Right ventricle myocardium inferior (tissue), 1 donor: ENCODE data around the gene KMT2C. TPM values are rescaled to one million over a fixed set of nuclear protein-coding genes. Genes with fewer than 3 reads are reported as not detected.
"Not testable (repeated sequence)": the region's sequence is repeated elsewhere in the genome, so short reads cannot be mapped to it uniquely, and the experiment has no call there.

ENCODE experiments used
- ATAC-seq: fragments of 200-7000 bp; cut with Tn5 transposase; one replicate; pipeline ENCODE4 v1.9.1; 2020; ENCODE audit warnings: mild to moderate bottlenecking, moderate library complexity
- DNase-seq: peaks from one replicate; pipeline ENCODE4 v3.0.0; 2021; ENCODE audit errors: missing footprints
- intact Hi-C: fragments of 100-400 bp; cut with DNase I; formaldehyde crosslinking; loops from one replicate; pipeline ENCODE4 v1.11.0; 2022
- total RNA-seq: library from RNA; stranded (reverse); fragmentation: NEBNext Ultra II Directional; extraction: Animal tissue kit (Norgen Biotek cat#: 25700); gene quantifications from one replicate; pipeline ENCODE4 v1.2.1, GENCODE V29; 2021
- donor health status: DM: no; HTN: yes; CAD: no; lungs with severe emphysema.

Gene KMT2C
- total RNA-seq, 1 donor from 2014 or later = 39.4 TPM

DNA sequence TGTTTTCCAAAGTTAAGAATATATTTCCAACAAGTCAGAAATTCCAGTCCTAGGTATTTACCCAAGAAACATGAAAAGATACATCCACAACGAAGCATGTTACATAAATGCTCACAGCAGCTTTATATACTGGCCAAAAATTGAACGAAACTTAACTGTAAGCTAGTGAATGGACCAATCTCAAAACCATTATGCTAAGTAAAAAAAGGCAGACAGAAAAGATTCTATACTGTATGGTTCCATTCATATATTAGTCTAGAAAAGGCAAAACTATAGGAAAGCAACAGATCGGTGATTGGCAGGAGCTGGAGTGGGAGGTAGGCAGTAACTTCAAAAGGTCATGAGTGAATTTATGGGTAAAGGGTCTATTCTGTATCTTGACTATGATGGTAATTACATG lies 150.8 kb downstream of the KMT2C start:
- DNase-seq, ATAC-seq, intact Hi-C loops: not testable (repeated sequence)

DNA sequence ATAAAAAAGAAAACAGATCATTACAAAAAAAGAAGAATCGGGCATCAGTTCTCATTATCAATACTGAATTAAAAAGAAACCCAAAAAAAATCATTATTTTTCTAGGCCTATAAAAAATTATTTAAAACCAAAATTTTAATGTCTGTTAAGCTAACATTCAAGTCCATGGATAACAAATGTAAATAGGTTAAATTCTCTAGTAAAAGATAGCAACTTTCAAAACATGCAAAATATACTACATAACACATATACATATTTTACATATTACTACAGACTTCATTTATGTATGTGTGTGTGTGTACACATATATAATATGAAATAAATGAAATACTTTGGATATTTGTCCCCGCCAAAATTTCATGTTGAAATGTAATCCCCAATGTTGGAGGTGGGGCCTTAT lies 158.1 kb downstream of the KMT2C start:
- ATAC-seq, DNase-seq, intact Hi-C loops: not testable (repeated sequence)

DNA sequence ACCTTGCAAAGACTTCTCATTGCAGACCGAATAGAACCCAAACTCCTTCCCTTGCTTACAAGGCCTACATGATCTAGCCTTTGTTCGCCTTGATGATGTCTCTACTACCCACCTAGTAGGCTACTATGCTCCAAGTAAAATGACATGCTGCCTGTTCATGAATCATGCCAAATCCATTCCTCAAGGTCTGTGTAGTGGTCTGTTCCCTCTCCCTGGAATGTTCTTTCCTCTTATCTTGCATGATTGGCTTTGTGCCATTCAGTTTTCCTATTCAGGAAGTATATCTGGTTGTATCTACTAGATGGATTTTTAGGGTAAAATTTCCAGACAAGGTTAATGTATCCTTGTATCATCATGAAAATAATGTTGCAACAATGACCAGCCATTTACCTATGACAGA lies 165.4 kb downstream of the KMT2C start:
- ATAC-seq, intact Hi-C loops, DNase-seq: not testable (repeated sequence)

GRCh38 chr7:152266859-152267258 lies 168.9 kb downstream of the KMT2C start:
- ATAC-seq, DNase-seq, intact Hi-C loops: not testable (repeated sequence)

- peak; percentile 57 for ATAC-seq
- intact Hi-C loops, DNase-seq: not testable (repeated sequence)
Measured at GRCh38 chr7:152264915-152265314, 170.9 kb downstream of the KMT2C start.

DNA sequence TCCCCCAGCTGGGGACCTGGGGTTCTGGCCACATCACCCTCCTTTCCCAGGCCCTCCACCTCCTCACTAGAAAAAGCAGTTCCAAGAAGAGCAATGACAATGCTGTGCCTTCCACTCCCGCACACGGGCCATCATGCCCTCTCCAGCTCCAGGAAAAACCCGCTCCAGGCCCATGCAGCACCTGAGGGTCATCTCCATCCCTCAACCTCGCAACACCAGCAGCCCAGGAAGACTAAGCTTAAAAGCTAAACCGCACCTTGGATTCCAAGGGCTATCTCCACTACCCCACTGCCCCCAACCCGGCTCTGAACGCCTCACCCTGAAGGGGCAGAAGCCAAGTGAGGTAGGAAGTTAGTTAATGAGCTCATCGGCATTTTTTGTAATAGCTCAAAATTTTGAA lies 173.7 kb downstream of the KMT2C start:
- ATAC-seq, intact Hi-C loops, DNase-seq: not testable (repeated sequence)

- ATAC-seq, DNase-seq, intact Hi-C loops: not testable (repeated sequence)
Measured at GRCh38 chr7:152259645-152260044, 176.2 kb downstream of the KMT2C start.

DNA sequence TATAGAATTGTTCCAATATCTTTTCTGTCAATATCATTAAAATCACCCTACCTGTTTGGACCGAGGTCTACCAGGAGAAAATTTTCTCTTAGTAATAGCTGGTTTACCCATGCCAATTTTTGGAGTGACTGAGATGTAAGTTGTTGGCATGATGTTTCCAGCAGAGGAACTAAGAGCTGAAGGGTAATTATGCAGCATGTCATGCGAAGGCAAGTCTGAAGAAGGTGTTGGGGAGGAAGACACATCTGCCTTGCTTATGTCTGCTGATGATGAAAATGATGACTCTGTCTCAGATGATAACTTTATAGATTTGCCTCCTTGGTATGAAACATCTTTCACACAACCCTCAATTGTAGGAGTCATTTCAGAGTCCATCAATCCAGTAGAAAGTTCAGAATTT lies 188.0 kb downstream of the KMT2C start:
- DNase-seq, ATAC-seq, intact Hi-C loops: not testable (repeated sequence)

- DNase-seq, intact Hi-C loops, ATAC-seq: not testable (repeated sequence)
Measured at GRCh38 chr7:152245417-152245816, 190.4 kb downstream of the KMT2C start.

- ATAC-seq, DNase-seq, intact Hi-C loops: not testable (repeated sequence)
Measured at GRCh38 chr7:152243464-152243863, 192.3 kb downstream of the KMT2C start.

- intact Hi-C loops, DNase-seq, ATAC-seq: not testable (repeated sequence)
Measured at GRCh38 chr7:152241301-152241700, 194.5 kb downstream of the KMT2C start.

DNA sequence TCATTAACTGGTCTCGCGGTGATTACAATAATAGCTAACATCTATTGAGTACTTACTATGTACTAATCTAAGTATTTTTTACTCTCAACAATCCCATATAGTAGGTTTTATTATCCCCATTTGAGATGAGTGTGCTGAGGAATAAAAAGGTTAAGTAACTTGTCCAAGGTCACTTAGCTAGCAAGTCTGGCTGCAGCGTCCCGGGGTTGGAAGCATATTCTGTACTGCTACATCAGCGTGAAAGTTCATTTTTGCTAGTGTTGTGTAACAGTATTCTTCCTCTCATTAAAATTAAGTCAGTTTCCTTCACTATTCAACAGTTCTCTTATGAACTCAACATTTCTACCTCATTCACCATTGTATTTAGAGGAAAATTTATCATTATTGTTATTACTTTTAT lies 199.5 kb downstream of the KMT2C start:
- intact Hi-C loops, ATAC-seq, DNase-seq: not testable (repeated sequence)

DNA sequence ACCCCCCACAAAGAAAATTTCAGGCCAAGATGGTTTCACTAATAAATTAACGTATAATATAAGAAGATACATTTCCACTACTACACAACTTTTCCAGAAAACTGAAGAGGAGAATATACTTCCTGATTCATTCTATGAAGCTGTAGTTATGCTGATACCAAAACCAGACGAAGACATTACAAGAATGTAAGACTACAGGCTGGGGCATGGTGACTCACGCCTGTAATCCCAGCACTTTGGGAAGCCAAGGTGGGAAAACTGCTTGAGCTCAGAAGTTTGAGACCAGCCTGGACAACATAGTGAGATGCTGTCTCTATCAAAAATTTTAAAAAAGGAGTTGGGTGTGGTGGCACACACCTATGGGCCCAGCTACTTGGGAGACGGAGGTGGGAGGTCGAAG lies 201.4 kb downstream of the KMT2C start:
- DNase-seq, ATAC-seq, intact Hi-C loops: not testable (repeated sequence)

DNA sequence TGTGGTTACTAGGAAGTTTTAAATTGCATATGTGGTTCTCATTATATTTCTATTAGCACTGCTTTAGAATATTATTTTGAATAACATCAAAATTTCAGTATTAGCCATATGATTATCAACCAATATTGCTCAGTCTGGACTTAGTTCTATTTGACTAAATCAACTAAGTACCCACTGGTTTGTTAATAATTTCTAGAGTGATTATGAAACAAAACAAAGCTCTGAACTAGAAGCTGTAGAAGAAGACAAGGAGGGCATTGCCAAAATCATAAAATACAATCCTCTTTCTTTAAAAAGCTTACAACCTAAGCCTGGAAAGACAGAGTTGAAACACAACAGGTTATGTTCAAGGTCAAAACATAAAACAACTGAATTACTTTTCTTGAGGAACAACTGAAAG lies 204.7 kb downstream of the KMT2C start:
- ATAC-seq (no peak), DNase-seq (no peak)
- intact Hi-C loops = no loop called here

- DNase-seq, intact Hi-C loops, ATAC-seq: not testable (repeated sequence)
Measured at GRCh38 chr7:152219556-152219955, 216.2 kb downstream of the KMT2C start.

DNA sequence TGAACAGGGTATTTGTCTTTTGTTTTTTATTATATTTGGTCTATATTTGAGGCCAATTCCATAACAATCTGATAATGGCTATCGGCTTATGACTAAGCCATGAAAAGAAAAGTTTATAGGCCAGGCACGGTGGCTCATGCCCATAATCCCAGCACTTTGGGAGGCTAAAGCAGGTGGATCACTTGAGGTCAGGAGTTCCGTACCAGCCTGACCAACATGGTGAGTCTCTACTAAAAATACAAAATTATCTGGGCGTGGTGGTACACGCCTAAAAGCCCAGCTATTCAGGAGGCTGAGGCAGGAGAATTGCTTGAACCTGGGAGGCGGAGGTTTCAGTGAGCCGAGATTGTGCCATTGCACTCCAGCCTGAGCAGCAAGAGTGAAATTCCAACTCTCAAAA lies 227.0 kb downstream of the KMT2C start:
- DNase-seq, ATAC-seq, intact Hi-C loops: not testable (repeated sequence)

- ATAC-seq, DNase-seq, intact Hi-C loops: not testable (repeated sequence)
Measured at GRCh38 chr7:152204417-152204816, 231.4 kb downstream of the KMT2C start.

GRCh38 chr7:152203095-152203494 lies 232.7 kb downstream of the KMT2C start:
- intact Hi-C loops = no loop called here
- ATAC-seq (no peak), DNase-seq (no peak)

GRCh38 chr7:152202056-152202455 lies 233.7 kb downstream of the KMT2C start:
- intact Hi-C loops = no loop called here
- DNase-seq (no peak), ATAC-seq (no peak)

GRCh38 chr7:152200395-152200794 lies 235.4 kb downstream of the KMT2C start:
- ATAC-seq = no peak
- intact Hi-C loops = no loop called here
- DNase-seq = no peak

DNA sequence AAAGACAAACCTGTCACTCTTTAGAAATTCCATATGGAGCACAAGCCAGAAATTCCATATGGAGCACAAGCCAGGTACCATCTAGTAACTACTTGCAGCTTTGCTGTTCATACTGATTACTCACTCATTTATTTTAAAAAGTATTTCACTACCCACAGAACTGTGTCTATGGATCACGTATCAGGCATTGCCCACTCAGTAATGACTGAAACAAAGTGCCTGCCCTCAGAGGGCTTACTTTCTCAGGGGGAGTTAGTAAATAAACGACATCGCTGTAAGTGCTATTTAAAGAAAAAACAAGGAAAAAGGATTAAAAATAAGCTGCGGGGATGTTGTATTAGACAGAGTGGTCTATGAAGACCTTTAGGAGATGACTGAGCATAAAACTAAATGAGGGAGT lies 239.4 kb downstream of the KMT2C start:
- DNase-seq (no peak), ATAC-seq (no peak)
- intact Hi-C loops = no loop called here
